Measurements from ENCODE around the gene OR10Z1. TPM values are rescaled to one million over a fixed set of nuclear protein-coding genes. Genes with fewer than 3 reads are reported as not detected.

Gene OR10Z1
- not detected for total RNA-seq
- polyA plus RNA-seq = not detected
- long read RNA-seq, donor 1 = 0 reads
- long read RNA-seq, donor 2 = 0 reads
- long read RNA-seq, donor 3 = 0 reads
- long read RNA-seq, donor 4 = 0 reads
- long read RNA-seq, donor 5 = 0 reads

- Histone ChIP-seq H3K27me3 (ENCODE audit: control insufficient read depth in 3 of 3, insufficient read depth in 3 of 3, low read length in 2 of 3) (no peaks in the 10 kb centered on the region), H3K4me3 (no peak within 1 kb of the TSS), H3K9ac (ENCODE audit: insufficient read depth in 1 of 2, low read length in 2 of 2) (no peak within 1 kb of the TSS), H3K27ac (ENCODE audit: low read depth in 1 of 2, low read length in 1 of 2) (no peak within 1 kb of the TSS), H3K4me1 (ENCODE audit: control insufficient read depth in 5 of 5, insufficient read depth in 5 of 5, low read length in 5 of 5) (no peaks in the 10 kb centered on the region), H3K36me3 (ENCODE audit: control insufficient read depth in 4 of 4, insufficient read depth in 4 of 4, low read length in 4 of 4) (no peaks in the 10 kb centered on the region), H3K9me3 (ENCODE audit: control insufficient read depth in 4 of 4, insufficient read depth in 3 of 4, low read length in 3 of 4) (no peaks in the 10 kb centered on the region)
- WGBS, 2 donors = 85 to 94% methylated on average over 1 of the region's 1 CpG
- no peak for TF ChIP-seq CTCF (IDR thresholded peaks at IDR 0.05; ENCODE audit: control extremely low read depth, extremely low read depth)
- ATAC-seq (ENCODE audit: insufficient read depth, low FRiP score) (no peak), DNase-seq (no peak)
Observed at GRCh38 chr1:158604968-158605367, at the start of gene OR10Z1. Gene OR10Z1 (plus strand): TSS chr1:158605268. CDS start chr1:158606439, 1,171 bp downstream.

GRCh38 chr1:158559696-158560095, 45.4 kb upstream of the OR10Z1 start:
- Histone ChIP-seq H3K36me3 (ENCODE audit: control insufficient read depth in 4 of 4, insufficient read depth in 4 of 4, low read length in 4 of 4) (no peaks in the 10 kb centered on the region), H3K27me3 (ENCODE audit: control insufficient read depth in 3 of 3, insufficient read depth in 3 of 3, low read length in 2 of 3) (no peaks in the 10 kb centered on the region), H3K4me1 (ENCODE audit: control insufficient read depth in 5 of 5, insufficient read depth in 5 of 5, low read length in 5 of 5) (no peaks in the 10 kb centered on the region), H3K9me3 (ENCODE audit: control insufficient read depth in 4 of 4, insufficient read depth in 3 of 4, low read length in 3 of 4) (peaks cover 0 to 4% (median 0%) of the 10 kb centered on the region in 4 donors), H3K27ac (ENCODE audit: low read depth in 1 of 2, low read length in 1 of 2) (no peak overlapping the region), H3K9ac (ENCODE audit: insufficient read depth in 1 of 2, low read length in 2 of 2) (no peak overlapping the region), H3K4me3 (no peak overlapping the region)
- 92 to 94% methylated on average over 1 of the region's 1 CpG for WGBS, 2 donors
- no peak for DNase-seq
- no peak for ATAC-seq (ENCODE audit: insufficient read depth, low FRiP score)
- no peak for TF ChIP-seq CTCF (IDR thresholded peaks at IDR 0.05; ENCODE audit: control extremely low read depth, extremely low read depth)

- DNase-seq (no peak), ATAC-seq (ENCODE audit: insufficient read depth, low FRiP score) (no peak)
- Histone ChIP-seq H3K27me3 (ENCODE audit: control insufficient read depth in 3 of 3, insufficient read depth in 3 of 3, low read length in 2 of 3) (no peaks in the 10 kb centered on the region), H3K9ac (ENCODE audit: insufficient read depth in 1 of 2, low read length in 2 of 2) (no peak overlapping the region), H3K36me3 (ENCODE audit: control insufficient read depth in 4 of 4, insufficient read depth in 4 of 4, low read length in 4 of 4) (no peaks in the 10 kb centered on the region), H3K4me3 (no peak overlapping the region), H3K4me1 (ENCODE audit: control insufficient read depth in 5 of 5, insufficient read depth in 5 of 5, low read length in 5 of 5) (no peaks in the 10 kb centered on the region), H3K9me3 (ENCODE audit: control insufficient read depth in 4 of 4, insufficient read depth in 3 of 4, low read length in 3 of 4) (peaks cover 0 to 4% (median 0%) of the 10 kb centered on the region in 4 donors), H3K27ac (ENCODE audit: low read depth in 1 of 2, low read length in 1 of 2) (no peak overlapping the region)
- TF ChIP-seq CTCF (IDR thresholded peaks at IDR 0.05; ENCODE audit: control extremely low read depth, extremely low read depth) = no peak
- 62 to 70% methylated on average over 2 of the region's 2 CpGs for WGBS, 2 donors
Observed at GRCh38 chr1:158563853-158564252, 41.2 kb upstream of the OR10Z1 start.

- no peaks in the 10 kb centered on the region for H3K36me3 ChIP-seq (ENCODE audit: control insufficient read depth in 4 of 4, insufficient read depth in 4 of 4, low read length in 4 of 4)
- WGBS, 2 donors = 47 to 57% methylated on average over 2 of the region's 2 CpGs
- DNase-seq (no peak), ATAC-seq (ENCODE audit: insufficient read depth, low FRiP score) (no peak)
- no peak overlapping the region for H3K4me3 ChIP-seq
- no peaks in the 10 kb centered on the region for H3K4me1 ChIP-seq (ENCODE audit: control insufficient read depth in 5 of 5, insufficient read depth in 5 of 5, low read length in 5 of 5)
- H3K9ac ChIP-seq (ENCODE audit: insufficient read depth in 1 of 2, low read length in 2 of 2) = no peak overlapping the region
- peaks cover 0 to 4% (median 0%) of the 10 kb centered on the region in 4 donors for H3K9me3 ChIP-seq (ENCODE audit: control insufficient read depth in 4 of 4, insufficient read depth in 3 of 4, low read length in 3 of 4)
- H3K27ac ChIP-seq (ENCODE audit: low read depth in 1 of 2, low read length in 1 of 2) = no peak overlapping the region
- TF ChIP-seq CTCF (IDR thresholded peaks at IDR 0.05; ENCODE audit: control extremely low read depth, extremely low read depth) = no peak
- no peaks in the 10 kb centered on the region for H3K27me3 ChIP-seq (ENCODE audit: control insufficient read depth in 3 of 3, insufficient read depth in 3 of 3, low read length in 2 of 3)
Observed at GRCh38 chr1:158564608-158565007, 40.5 kb upstream of the OR10Z1 start.
